OCI-LY1 (cell line): ENCODE measurements around the gene AMBRA1.

ENCODE experiments used
- H2AFZ ChIP-seq: fragments of 200-600 bp; sonication (generic), shearing (Covaris generic); 2 replicates; pipeline ENCODE4 v1.6.0; 2014; ENCODE audit warnings: antibody characterized with exemption, mild to moderate bottlenecking, low read length
- H3F3A ChIP-seq: fragments of 200-600 bp; sonication (generic), shearing (Covaris generic); 2 replicates; pipeline ENCODE4 v1.6.0; 2014; ENCODE audit warnings: mild to moderate bottlenecking, antibody characterized with exemption, low read length, moderate library complexity; ENCODE audit not compliant: insufficient read depth
- H3K27ac ChIP-seq: fragments of 200-600 bp; sonication (generic); 2 replicates; pipeline ENCODE4 v1.5.1; 2014; ENCODE audit warnings: low read length, mixed run types, mild to moderate bottlenecking, low read depth; ENCODE audit not compliant: poor library complexity, severe bottlenecking
- H3K27me3 ChIP-seq: fragments of 200-600 bp; sonication (generic); 2 replicates; pipeline ENCODE4 v1.6.0; 2014; ENCODE audit warnings: antibody characterized with exemption, mild to moderate bottlenecking, low read length, moderate library complexity; ENCODE audit not compliant: insufficient read depth
- H3K36me3 ChIP-seq: fragments of 200-600 bp; sonication (generic); 2 replicates; pipeline ENCODE4 v1.6.1; 2014; ENCODE audit warnings: mild to moderate bottlenecking, antibody characterized with exemption, low read length, moderate library complexity, mixed read lengths; ENCODE audit not compliant: insufficient read depth
- H3K4me1 ChIP-seq: fragments of 200-600 bp; sonication (generic); 2 replicates; pipeline ENCODE4 v1.5.1; 2014; ENCODE audit warnings: mild to moderate bottlenecking, low read length, moderate library complexity; ENCODE audit not compliant: insufficient read depth, severe bottlenecking
- H3K4me2 ChIP-seq: fragments of 200-600 bp; sonication (generic), shearing (Covaris generic); 2 replicates; pipeline ENCODE4 v1.6.1; 2014; ENCODE audit warnings: low read length
- H3K4me3 ChIP-seq: fragments of 200-600 bp; sonication (generic); 2 replicates; pipeline ENCODE4 v1.5.1; 2014; ENCODE audit warnings: low read length, low read depth, mild to moderate bottlenecking, mixed read lengths; ENCODE audit not compliant: poor library complexity, severe bottlenecking
- H3K79me2 ChIP-seq: fragments of 200-600 bp; shearing (Covaris generic); 2 replicates; pipeline ENCODE4 v1.6.1; 2016; ENCODE audit warnings: mixed run types, low read length, mixed read lengths; ENCODE audit not compliant: insufficient read depth
- H3K9ac ChIP-seq: fragments of 200-600 bp; sonication (generic), shearing (Covaris generic); 2 replicates; pipeline ENCODE4 v1.6.1; 2014; ENCODE audit warnings: mild to moderate bottlenecking, low read length, mixed read lengths
- H3K9me2 ChIP-seq: fragments of 200-600 bp; sonication (generic), shearing (Covaris generic); 2 replicates; pipeline ENCODE4 v1.6.1; 2014; ENCODE audit warnings: low read depth, mild to moderate bottlenecking, low read length, mixed read lengths
- H3K9me3 ChIP-seq: fragments of 200-600 bp; shearing (Covaris generic); 2 replicates; pipeline ENCODE4 v1.6.1; 2014; ENCODE audit warnings: low read length, mixed read lengths
- H4K20me1 ChIP-seq: fragments of 200-600 bp; sonication (generic), shearing (Covaris generic); 2 replicates; pipeline ENCODE4 v1.6.0; 2016; ENCODE audit warnings: mild to moderate bottlenecking, low read length; ENCODE audit not compliant: insufficient read depth
- EZH2 ChIP-seq: fragments of 200-600 bp; sonication (generic), shearing (Covaris generic); IDR thresholded peaks from 2 replicates; pipeline ENCODE4 v1.8.0; 2017; ENCODE audit warnings: borderline replicate concordance, mixed run types, mild to moderate bottlenecking, antibody characterized with exemption, low read length, moderate library complexity, mixed read lengths
- TF ChIP-seq, protein P1 (sequence below): fragments of 200-600 bp; sonication (generic), shearing (Covaris generic); IDR thresholded peaks from 2 replicates; pipeline ENCODE4 v1.5.1; 2017; ENCODE audit warnings: mild to moderate bottlenecking, antibody characterized with exemption, low read length, moderate library complexity, mixed read lengths

AMBRA1 gene

DNA sequence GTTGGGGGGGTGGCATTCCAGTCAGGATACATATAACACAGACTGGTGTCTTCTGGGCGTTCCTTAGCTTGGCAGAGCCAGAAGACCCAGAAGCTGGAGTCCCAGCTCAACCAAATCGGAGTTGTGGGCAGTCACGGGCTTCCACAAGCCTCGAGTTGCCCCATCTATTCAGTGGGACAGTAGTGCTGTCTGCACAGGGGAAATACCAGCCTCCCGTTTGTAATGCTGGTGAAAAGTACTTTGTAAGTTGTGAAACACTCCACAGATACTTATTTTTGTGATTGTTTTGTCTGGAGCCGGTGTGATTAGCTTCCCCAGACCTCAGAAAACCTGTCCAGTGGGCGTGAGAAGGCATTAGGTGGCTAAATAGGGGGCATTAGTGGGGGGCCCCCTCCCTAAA, 232.9 kb downstream of the AMBRA1 start:
- Histone ChIP-seq H3K4me2 (peak overlapping the region; percentile 98), H3F3A (no peaks in the 10 kb centered on the region), H2AFZ (no peak overlapping the region), H4K20me1 (no peaks in the 10 kb centered on the region), H3K4me3 (peak overlapping the region; percentile 84), H3K79me2 (peaks cover 8% of the 10 kb centered on the region; the same call in 1 of the 2 replicates), H3K9me3 (no peaks in the 10 kb centered on the region), H3K4me1 (peaks cover 58% of the 10 kb centered on the region), H3K9me2 (no peaks in the 10 kb centered on the region), H3K36me3 (no peaks in the 10 kb centered on the region; the same call in 1 of the 2 replicates), H3K9ac (peak overlapping the region; percentile 98), H3K27ac (peak overlapping the region; percentile 95), H3K27me3 (no peaks in the 10 kb centered on the region)
- no peak for TF ChIP-seq EZH2
- TF ChIP-seq, protein P1, sequence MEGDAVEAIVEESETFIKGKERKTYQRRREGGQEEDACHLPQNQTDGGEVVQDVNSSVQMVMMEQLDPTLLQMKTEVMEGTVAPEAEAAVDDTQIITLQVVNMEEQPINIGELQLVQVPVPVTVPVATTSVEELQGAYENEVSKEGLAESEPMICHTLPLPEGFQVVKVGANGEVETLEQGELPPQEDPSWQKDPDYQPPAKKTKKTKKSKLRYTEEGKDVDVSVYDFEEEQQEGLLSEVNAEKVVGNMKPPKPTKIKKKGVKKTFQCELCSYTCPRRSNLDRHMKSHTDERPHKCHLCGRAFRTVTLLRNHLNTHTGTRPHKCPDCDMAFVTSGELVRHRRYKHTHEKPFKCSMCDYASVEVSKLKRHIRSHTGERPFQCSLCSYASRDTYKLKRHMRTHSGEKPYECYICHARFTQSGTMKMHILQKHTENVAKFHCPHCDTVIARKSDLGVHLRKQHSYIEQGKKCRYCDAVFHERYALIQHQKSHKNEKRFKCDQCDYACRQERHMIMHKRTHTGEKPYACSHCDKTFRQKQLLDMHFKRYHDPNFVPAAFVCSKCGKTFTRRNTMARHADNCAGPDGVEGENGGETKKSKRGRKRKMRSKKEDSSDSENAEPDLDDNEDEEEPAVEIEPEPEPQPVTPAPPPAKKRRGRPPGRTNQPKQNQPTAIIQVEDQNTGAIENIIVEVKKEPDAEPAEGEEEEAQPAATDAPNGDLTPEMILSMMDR: no peak

- no peak for TF ChIP-seq EZH2
- TF ChIP-seq, protein P1: no peak
- Histone ChIP-seq H3K36me3 (no peaks in the 10 kb centered on the region; the same call in 1 of the 2 replicates), H3K4me2 (no peak overlapping the region), H3K79me2 (peaks cover 8% of the 10 kb centered on the region; the same call in 1 of the 2 replicates), H3K4me1 (peaks cover 58% of the 10 kb centered on the region), H3F3A (no peaks in the 10 kb centered on the region), H3K9me2 (no peaks in the 10 kb centered on the region), H2AFZ (no peak overlapping the region), H3K9ac (no peak overlapping the region), H3K9me3 (no peaks in the 10 kb centered on the region), H3K4me3 (no peak overlapping the region), H4K20me1 (no peaks in the 10 kb centered on the region), H3K27me3 (no peaks in the 10 kb centered on the region), H3K27ac (peak overlapping the region; percentile 68)
Observed at GRCh38 chr11:46359953-46360352, 233.9 kb downstream of the AMBRA1 start.

- Histone ChIP-seq H3F3A (no peaks in the 10 kb centered on the region), H3K4me3 (no peak overlapping the region), H3K36me3 (no peaks in the 10 kb centered on the region; the same call in 1 of the 2 replicates), H3K27me3 (no peaks in the 10 kb centered on the region), H3K4me1 (peaks cover 49% of the 10 kb centered on the region), H3K9me3 (no peaks in the 10 kb centered on the region), H3K27ac (peak overlapping the region; percentile 48), H3K4me2 (peak overlapping the region; percentile 4; the same call in 1 of the 2 replicates), H3K9ac (no peak overlapping the region), H3K79me2 (peaks cover 4% of the 10 kb centered on the region; the same call in 1 of the 2 replicates), H2AFZ (no peak overlapping the region), H4K20me1 (no peaks in the 10 kb centered on the region), H3K9me2 (no peaks in the 10 kb centered on the region)
- no peak for TF ChIP-seq EZH2
- TF ChIP-seq, protein P1: no peak
Observed at GRCh38 chr11:46357483-46357936, 236.3 kb downstream of the AMBRA1 start.
